ENCODE data around the gene RBM19. TPM values are rescaled to one million over a fixed set of nuclear protein-coding genes. Genes with fewer than 3 reads are reported as not detected.
A peak's percentile ranks its signal among the peaks of the same experiment; 100 is the strongest.

RBM19 gene
- total RNA-seq, 1 experiment from 2014 or later: 61.7 TPM

GRCh38 chr12:113955109-113955970, 10.8 kb downstream of the RBM19 start:
- ChIA-PET POLR2A (ENCODE audit: unreplicated experiment) (no interaction called here), CTCF (no interaction called here)
- no peak overlapping the region for H3K9ac ChIP-seq (ENCODE audit: low read length)
- intact Hi-C loops (cut with micrococcal nuclease): no loop called here
- TF ChIP-seq CTCF (conservative IDR thresholded peaks at IDR 0.05; ENCODE audit: low read depth, low read length) (peak; percentile 91), EZH2 (IDR thresholded peaks at IDR 0.05; ENCODE audit: low read length, unreplicated experiment) (no peak)
- H3K27me3 ChIP-seq (ENCODE audit: low read length): no peaks in the 10 kb centered on the region
- ATAC-seq (peak; percentile 91), DNase-seq (peak; percentile 67)
- H3K4me1 ChIP-seq (ENCODE audit: insufficient read depth, low read length): no peaks in the 10 kb centered on the region
- no peak overlapping the region for H2AFZ ChIP-seq (ENCODE audit: low read length)
- H3K36me3 ChIP-seq (ENCODE audit: low read depth, low read length): peaks cover 60% of the 10 kb centered on the region
- no peak overlapping the region for H3K4me2 ChIP-seq (ENCODE audit: low read length)
- no peaks in the 10 kb centered on the region for H3F3A ChIP-seq (ENCODE audit: low read length, unreplicated experiment)
- H3K9me2 ChIP-seq (replicated peaks; ENCODE audit: low read length): no peaks in the 10 kb centered on the region
- no TSS peak for BruUV-seq (replicated peaks)
- H3K27ac ChIP-seq (ENCODE audit: low read length): no peak overlapping the region
- H4K20me1 ChIP-seq (ENCODE audit: low read length): no peaks in the 10 kb centered on the region
- no peaks in the 10 kb centered on the region for H3K9me3 ChIP-seq (ENCODE audit: low read length)
- H3K4me3 ChIP-seq (ENCODE audit: low read length): no peak overlapping the region
- no peaks in the 10 kb centered on the region for H3K79me2 ChIP-seq (ENCODE audit: low read length)

DNA sequence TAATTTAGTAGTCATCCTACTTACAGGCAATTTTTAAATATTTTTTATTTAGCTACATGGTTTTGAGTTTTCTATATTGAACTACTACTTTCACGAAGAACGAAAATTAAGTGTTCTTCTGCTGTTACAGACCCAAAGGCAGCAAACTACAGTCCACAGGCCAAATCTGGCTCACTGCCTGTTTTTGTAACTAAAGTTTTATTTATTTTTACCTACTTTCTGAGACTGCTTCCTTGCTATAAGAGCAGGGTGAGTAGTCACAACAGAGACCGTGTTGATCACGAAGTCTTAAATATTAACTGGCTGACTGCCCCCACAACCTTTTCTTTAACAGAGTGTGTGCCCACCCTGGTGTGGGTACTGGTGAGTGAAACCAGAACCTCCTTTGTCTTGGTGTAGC, 11.6 kb downstream of the RBM19 start:
- Histone ChIP-seq H3F3A (ENCODE audit: low read length, unreplicated experiment) (no peaks in the 10 kb centered on the region), H3K9me3 (ENCODE audit: low read length) (no peaks in the 10 kb centered on the region), H3K4me2 (ENCODE audit: low read length) (no peak overlapping the region), H3K4me1 (ENCODE audit: insufficient read depth, low read length) (no peaks in the 10 kb centered on the region), H3K9ac (ENCODE audit: low read length) (no peak overlapping the region), H3K27ac (ENCODE audit: low read length) (no peak overlapping the region), H3K36me3 (ENCODE audit: low read depth, low read length) (peaks cover 58% of the 10 kb centered on the region), H3K79me2 (ENCODE audit: low read length) (no peaks in the 10 kb centered on the region), H2AFZ (ENCODE audit: low read length) (no peak overlapping the region), H4K20me1 (ENCODE audit: low read length) (no peaks in the 10 kb centered on the region), H3K9me2 (replicated peaks; ENCODE audit: low read length) (no peaks in the 10 kb centered on the region), H3K27me3 (ENCODE audit: low read length) (no peaks in the 10 kb centered on the region), H3K4me3 (ENCODE audit: low read length) (no peak overlapping the region)
- BruUV-seq (replicated peaks): no TSS peak
- ChIA-PET CTCF (no interaction called here), POLR2A (ENCODE audit: unreplicated experiment) (no interaction called here)
- intact Hi-C loops (cut with micrococcal nuclease): no loop called here
- ATAC-seq (no peak), DNase-seq (no peak)
- TF ChIP-seq EZH2 (IDR thresholded peaks at IDR 0.05; ENCODE audit: low read length, unreplicated experiment): no peak
- TF ChIP-seq CTCF (conservative IDR thresholded peaks at IDR 0.05; ENCODE audit: low read depth, low read length): no peak
- no peak for TF ChIP-seq EZH2phosphoT487 (IDR thresholded peaks at IDR 0.05; ENCODE audit: borderline replicate concordance, low read length)

GRCh38 chr12:113950873-113951272, 15.3 kb downstream of the RBM19 start:
- no peak for DNase-seq
- no peak overlapping the region for H3K4me3 ChIP-seq (ENCODE audit: low read length)
- no peak overlapping the region for H3K9ac ChIP-seq (ENCODE audit: low read length)
- no peaks in the 10 kb centered on the region for H3K9me2 ChIP-seq (replicated peaks; ENCODE audit: low read length)
- TF ChIP-seq CTCF (conservative IDR thresholded peaks at IDR 0.05; ENCODE audit: low read depth, low read length) (no peak), EZH2 (IDR thresholded peaks at IDR 0.05; ENCODE audit: low read length, unreplicated experiment) (no peak), EZH2phosphoT487 (IDR thresholded peaks at IDR 0.05; ENCODE audit: borderline replicate concordance, low read length) (no peak)
- no peak for ATAC-seq
- ChIA-PET CTCF (no interaction called here), POLR2A (ENCODE audit: unreplicated experiment) (interaction anchor here (0.6 kb wide), 1 partner anchor 20 kb away, joined by 5 read pairs; no protein-coding TSS in a partner anchor)
- BruUV-seq (replicated peaks): no TSS peak
- H3K4me1 ChIP-seq (ENCODE audit: insufficient read depth, low read length): no peaks in the 10 kb centered on the region
- no peaks in the 10 kb centered on the region for H3K79me2 ChIP-seq (ENCODE audit: low read length)
- no peak overlapping the region for H2AFZ ChIP-seq (ENCODE audit: low read length)
- peaks cover 66% of the 10 kb centered on the region for H3K36me3 ChIP-seq (ENCODE audit: low read depth, low read length)
- no peaks in the 10 kb centered on the region for H3K27me3 ChIP-seq (ENCODE audit: low read length)
- no peak overlapping the region for H3K27ac ChIP-seq (ENCODE audit: low read length)
- intact Hi-C loops (cut with micrococcal nuclease): no loop called here
- no peaks in the 10 kb centered on the region for H3F3A ChIP-seq (ENCODE audit: low read length, unreplicated experiment)
- no peaks in the 10 kb centered on the region for H3K9me3 ChIP-seq (ENCODE audit: low read length)
- no peaks in the 10 kb centered on the region for H4K20me1 ChIP-seq (ENCODE audit: low read length)
- no peak overlapping the region for H3K4me2 ChIP-seq (ENCODE audit: low read length)

Data from PC-3 (cell line).